Upper lobe of left lung (tissue), 4 donors: Measurements from ENCODE around the gene TOMM20.
"Not testable (repeated sequence)": the region's sequence is repeated elsewhere in the genome, so short reads cannot be mapped to it uniquely, and the experiment has no call there.

ENCODE experiments used
- EP300 ChIP-seq, 4 donors: sonication (generic); formaldehyde crosslinking; IDR thresholded peaks; one replicate each; pipeline ENCODE4 v1.5.1; 2017; ENCODE audit warnings: antibody characterized with exemption in 4 of 4, control low read depth in 2 of 4
- POLR2A ChIP-seq, 4 donors: fragments of 450-650 bp; IDR thresholded peaks; one replicate each; pipeline ENCODE4 v1.5.1; 2016 to 2017; ENCODE audit warnings: antibody characterized with exemption in 4 of 4, mild to moderate bottlenecking in 2 of 4
- POLR2AphosphoS5 ChIP-seq, 2 donors: sonication (generic); formaldehyde crosslinking; IDR thresholded peaks; one replicate each; pipeline ENCODE4 v1.5.1; 2017; ENCODE audit warnings: antibody characterized with exemption in 2 of 2
- TF ChIP-seq, protein P1 (sequence below), 6 experiments: fragments of 450-650 bp in 4 of 6; fragments of 200-600 bp in 2 of 6; sonication (generic) in 2 of 6; IDR thresholded peaks; one replicate each; pipeline ENCODE4 v1.5.1; 2016 to 2019; ENCODE audit warnings: antibody characterized with exemption in 6 of 6

DNA sequence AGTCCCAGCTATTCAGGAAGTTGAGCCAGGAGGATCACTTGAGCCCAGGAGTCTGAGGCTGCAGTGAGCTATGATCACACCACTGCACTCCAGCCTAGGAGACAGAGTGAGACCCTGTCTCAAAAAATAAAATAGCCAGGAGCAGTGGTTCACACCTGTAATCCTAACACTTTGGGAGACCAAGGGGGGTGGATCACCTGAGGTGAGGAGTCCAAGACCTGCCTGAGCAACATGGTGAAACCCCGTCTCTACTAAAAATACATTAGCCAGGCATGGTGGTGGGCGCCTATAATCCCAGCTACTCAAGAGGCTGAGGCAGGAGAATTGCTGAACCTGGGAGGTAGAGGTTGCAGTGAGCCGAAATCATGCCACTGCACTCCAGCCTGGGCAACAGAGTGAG lies 56.1 kb downstream of the TOMM20 start:
- TF ChIP-seq, protein P1, sequence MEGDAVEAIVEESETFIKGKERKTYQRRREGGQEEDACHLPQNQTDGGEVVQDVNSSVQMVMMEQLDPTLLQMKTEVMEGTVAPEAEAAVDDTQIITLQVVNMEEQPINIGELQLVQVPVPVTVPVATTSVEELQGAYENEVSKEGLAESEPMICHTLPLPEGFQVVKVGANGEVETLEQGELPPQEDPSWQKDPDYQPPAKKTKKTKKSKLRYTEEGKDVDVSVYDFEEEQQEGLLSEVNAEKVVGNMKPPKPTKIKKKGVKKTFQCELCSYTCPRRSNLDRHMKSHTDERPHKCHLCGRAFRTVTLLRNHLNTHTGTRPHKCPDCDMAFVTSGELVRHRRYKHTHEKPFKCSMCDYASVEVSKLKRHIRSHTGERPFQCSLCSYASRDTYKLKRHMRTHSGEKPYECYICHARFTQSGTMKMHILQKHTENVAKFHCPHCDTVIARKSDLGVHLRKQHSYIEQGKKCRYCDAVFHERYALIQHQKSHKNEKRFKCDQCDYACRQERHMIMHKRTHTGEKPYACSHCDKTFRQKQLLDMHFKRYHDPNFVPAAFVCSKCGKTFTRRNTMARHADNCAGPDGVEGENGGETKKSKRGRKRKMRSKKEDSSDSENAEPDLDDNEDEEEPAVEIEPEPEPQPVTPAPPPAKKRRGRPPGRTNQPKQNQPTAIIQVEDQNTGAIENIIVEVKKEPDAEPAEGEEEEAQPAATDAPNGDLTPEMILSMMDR (IDR thresholded peaks at IDR 0.05), result not testable (repeated sequence)
- not testable (repeated sequence) for TF ChIP-seq POLR2AphosphoS5, POLR2A, EP300 (IDR thresholded peaks at IDR 0.05)
